Aorta (tissue), 5 donors: Measurements from ENCODE around the gene RHCG. TPM values are rescaled to one million over a fixed set of nuclear protein-coding genes. Genes with fewer than 3 reads are reported as not detected.

Source experiments
- ATAC-seq: fragments of 200-7000 bp; cut with Tn5 transposase; one replicate; pipeline ENCODE4 v1.9.1; 2022; ENCODE audit warnings: moderate library complexity; ENCODE audit not compliant: low FRiP score
- DNase-seq, 2 donors: peaks; one replicate each; pipeline ENCODE4 v3.0.0-alpha.2; 2020
- H3K27ac ChIP-seq, 2 donors: one replicate each; pipeline ENCODE4 v1.5.1; 2013; ENCODE audit warnings: low read length in 2 of 2, mild to moderate bottlenecking in 2 of 2, moderate library complexity in 2 of 2, control low read depth in 1 of 2, inconsistent platforms in 1 of 2, low read depth in 1 of 2
- H3K27me3 ChIP-seq, 2 donors: one replicate each; pipeline ENCODE4 v1.6.1; 2013; ENCODE audit warnings: control low read depth in 1 of 2, low read length in 1 of 2, mild to moderate bottlenecking in 1 of 2, moderate library complexity in 1 of 2; ENCODE audit not compliant: insufficient read depth in 2 of 2, control insufficient read depth in 1 of 2
- H3K36me3 ChIP-seq, 2 donors: one replicate each; pipeline ENCODE4 v1.6.1; 2013; ENCODE audit warnings: control low read depth in 1 of 2, low read length in 1 of 2, mild to moderate bottlenecking in 1 of 2; ENCODE audit not compliant: insufficient read depth in 2 of 2, control insufficient read depth in 1 of 2
- H3K4me1 ChIP-seq, 2 donors: one replicate each; pipeline ENCODE4 v1.6.1; 2013; ENCODE audit warnings: low read length in 2 of 2, control low read depth in 1 of 2, mild to moderate bottlenecking in 1 of 2, moderate library complexity in 1 of 2; ENCODE audit not compliant: insufficient read depth in 2 of 2, control insufficient read depth in 1 of 2
- H3K4me3 ChIP-seq, 2 donors: one replicate each; pipeline ENCODE4 v1.5.1; 2013; ENCODE audit warnings: low read length in 2 of 2, control low read depth in 1 of 2, mild to moderate bottlenecking in 1 of 2
- H3K9me3 ChIP-seq: one replicate; pipeline ENCODE4 v1.6.1; 2013; ENCODE audit warnings: mild to moderate bottlenecking, low read length; ENCODE audit not compliant: control insufficient read depth
- WGBS, 2 donors: extraction: QIAGEN DNeasy Blood & Tissue Kit; methylation state at CpG; one replicate each; pipeline ENCODE4 v1.1.7; 2013; 5-methylcytosine and 5-hydroxymethylcytosine counted together
- intact Hi-C, 2 donors: fragments of 100-400 bp; cut with DNase I; formaldehyde crosslinking; loops; one replicate each; pipeline versions ENCODE4 v1.14.2 to v1.15.0; 2022
- long read RNA-seq, 2 donors: library from polyadenylated mRNA; unstranded; transcript quantifications; one replicate each; pipeline ENCODE4 v2.0.0, GENCODE V29; 2020 to 2021
- polyA plus RNA-seq, 2 donors: library from polyadenylated mRNA; stranded (reverse); fragments of 200-250 nt; gene quantifications; one replicate each; pipeline ENCODE4 v1.2.3, GENCODE V29; 2013
- total RNA-seq, 2 donors: library from RNA; stranded (reverse); fragmentation: NEBNext Ultra II Directional; extraction: Animal tissue kit (Norgen Biotek cat#: 25700); gene quantifications; one replicate each; pipeline ENCODE4 v1.2.1, GENCODE V29; 2021
- donor health status: healthy with polysubstance abuse.
- donor health status: Bipolar disorder and iron deficiency.
- donor health status: DM: no; HTN: no; CAD: no.
- donor health status: DM: no; HTN: no; CAD: no.
- donor health status: DM: yes; HTN: yes; CAD: no.

The RHCG gene
- not detected for total RNA-seq
- polyA plus RNA-seq, result 1 to 10 TPM; 1.0 to 2.1 TPM
- long read RNA-seq, donor 1, transcript RHCG-201 (11 exons, 1,982 nt), result major isoform, 6 of 6 reads
- long read RNA-seq, donor 1, partial matches to known transcripts, result 0 of 6 reads
- long read RNA-seq, donor 1, other reads (novel, unspliced or antisense), result 0 of 6 reads
- long read RNA-seq, donor 2, result 0 reads

- Histone ChIP-seq H3K4me1 (no peaks in the 10 kb centered on the region), H3K27me3 (no peaks in the 10 kb centered on the region), H3K36me3 (no peaks in the 10 kb centered on the region), H3K9me3 (no peaks in the 10 kb centered on the region), H3K4me3 (no peak within 1 kb of the TSS), H3K27ac (no peak within 1 kb of the TSS)
- ATAC-seq (no peak), DNase-seq (no peak)
- intact Hi-C loops, result no loop called here
- 4% methylated on average over 46 to 55 of the region's 55 CpGs for WGBS, 2 donors
Observed at GRCh38 chr15:89496155-89497098, at the start of gene RHCG. TSS of gene RHCG (minus strand) at chr15:89496583. CDS start at chr15:89496544, 39 bp downstream.

GRCh38 chr15:89543389-89543788 lies 47.0 kb upstream of the RHCG start:
- 86 to 89% methylated on average over 4 of the region's 4 CpGs for WGBS, 2 donors
- Histone ChIP-seq H3K27ac (no peak overlapping the region), H3K9me3 (peaks cover 3% of the 10 kb centered on the region), H3K4me3 (no peak overlapping the region), H3K27me3 (peaks cover 0 to under 1% of the 10 kb centered on the region in 2 donors), H3K36me3 (no peaks in the 10 kb centered on the region), H3K4me1 (no peaks in the 10 kb centered on the region)
- intact Hi-C loops, result no loop called here
- no peak for DNase-seq
- ATAC-seq, result no peak

GRCh38 chr15:89542369-89542768 lies 46.0 kb upstream of the RHCG start:
- H3K27me3 ChIP-seq, result no peaks in the 10 kb centered on the region
- no peak overlapping the region for H3K4me3 ChIP-seq
- no peak overlapping the region for H3K27ac ChIP-seq
- WGBS, 2 donors, result 79 to 82% methylated on average over 3 of the region's 3 CpGs
- H3K36me3 ChIP-seq, result no peaks in the 10 kb centered on the region
- DNase-seq (no peak), ATAC-seq (no peak)
- H3K4me1 ChIP-seq, result no peaks in the 10 kb centered on the region
- intact Hi-C loops, result no loop called here
- H3K9me3 ChIP-seq, result peaks cover 3% of the 10 kb centered on the region

GRCh38 chr15:89539027-89539426 lies 42.6 kb upstream of the RHCG start:
- no peaks in the 10 kb centered on the region for H3K36me3 ChIP-seq
- ATAC-seq, result no peak
- no peak overlapping the region for H3K4me3 ChIP-seq
- intact Hi-C loops, result no loop called here
- H3K4me1 ChIP-seq, result no peaks in the 10 kb centered on the region
- no peak overlapping the region for H3K27ac ChIP-seq
- no peaks in the 10 kb centered on the region for H3K27me3 ChIP-seq
- peaks cover 3% of the 10 kb centered on the region for H3K9me3 ChIP-seq
- 65 to 70% methylated on average over 2 of the region's 2 CpGs for WGBS, 2 donors
- no peak for DNase-seq

GRCh38 chr15:89533861-89534544 lies 37.6 kb upstream of the RHCG start:
- no peak overlapping the region for H3K4me3 ChIP-seq

GRCh38 chr15:89531796-89532537 lies 35.6 kb upstream of the RHCG start:
- no peaks in the 10 kb centered on the region for H3K36me3 ChIP-seq
- 65 to 71% methylated on average over 6 of the region's 6 CpGs for WGBS, 2 donors
- H3K9me3 ChIP-seq, result peaks cover 5% of the 10 kb centered on the region
- H3K27me3 ChIP-seq, result no peaks in the 10 kb centered on the region
- H3K4me3 ChIP-seq, result no peak overlapping the region
- no peaks in the 10 kb centered on the region for H3K4me1 ChIP-seq
- DNase-seq, result no peak
- no peak for ATAC-seq
- intact Hi-C loops, result no loop called here
- no peak overlapping the region for H3K27ac ChIP-seq

More at GRCh38 chr15:89533861-89534544, 37.6 kb upstream of the RHCG start:
- WGBS, 2 donors, result 80 to 84% methylated on average over 4 of the region's 4 CpGs
- Histone ChIP-seq H3K9me3 (peaks cover 8% of the 10 kb centered on the region), H3K36me3 (no peaks in the 10 kb centered on the region), H3K27me3 (no peaks in the 10 kb centered on the region), H3K4me1 (no peaks in the 10 kb centered on the region), H3K27ac (no peak overlapping the region)
- ATAC-seq (no peak), DNase-seq (no peak)
- intact Hi-C loops, result no loop called here

GRCh38 chr15:89530976-89531375 lies 34.6 kb upstream of the RHCG start:
- intact Hi-C loops, result no loop called here
- Histone ChIP-seq H3K4me3 (no peak overlapping the region), H3K27ac (no peak overlapping the region), H3K27me3 (no peaks in the 10 kb centered on the region), H3K4me1 (no peaks in the 10 kb centered on the region), H3K36me3 (no peaks in the 10 kb centered on the region), H3K9me3 (peaks cover 5% of the 10 kb centered on the region)
- ATAC-seq (no peak), DNase-seq (no peak)
- 77 to 80% methylated on average over 5 of the region's 5 CpGs for WGBS, 2 donors

- WGBS, 2 donors, result 71 to 79% methylated on average over 6 of the region's 6 CpGs
- ATAC-seq, result no peak
- no peak for DNase-seq
- Histone ChIP-seq H3K27me3 (no peaks in the 10 kb centered on the region), H3K4me1 (no peaks in the 10 kb centered on the region), H3K27ac (no peak overlapping the region), H3K36me3 (no peaks in the 10 kb centered on the region), H3K9me3 (peaks cover 5% of the 10 kb centered on the region), H3K4me3 (no peak overlapping the region)
- intact Hi-C loops, result no loop called here
Observed at GRCh38 chr15:89528757-89529352, 32.5 kb upstream of the RHCG start.
